GM12891 (cell line): Measurements from ENCODE around the gene TMEM8B.
"Not testable (repeated sequence)": the region's sequence is repeated elsewhere in the genome, so short reads cannot be mapped to it uniquely, and the experiment has no call there.

Source experiments
- DNase-seq: peaks from one replicate; pipeline ENCODE4 v3.0.0; 2011; ENCODE audit warnings: low spot score; ENCODE audit not compliant: insufficient read length
- FAIRE-seq: peaks from 2 replicates; lab custom pipeline; 2011; peaks lifted over from hg19 to GRCh38; lab: Jason Lieb, UNC
- PAX5 ChIP-seq: IDR thresholded peaks from 2 replicates; pipeline ENCODE4 v1.6.1; 2011; ENCODE audit warnings: low read length, moderate library complexity, mild to moderate bottlenecking; ENCODE audit not compliant: insufficient read depth, severe bottlenecking
- POLR2A ChIP-seq: IDR thresholded peaks from 2 replicates; pipeline ENCODE4 v1.6.1; 2011; ENCODE audit warnings: low read depth, low read length, control low read depth
- POLR2AphosphoS5 ChIP-seq: IDR thresholded peaks from 2 replicates; pipeline ENCODE4 v1.6.1; 2011; ENCODE audit warnings: low read depth, low read length, control low read depth
- POU2F2 ChIP-seq: IDR thresholded peaks from 2 replicates; pipeline ENCODE4 v1.6.1; 2011; ENCODE audit warnings: low read depth, mild to moderate bottlenecking, control low read depth, low read length, moderate library complexity
- SPI1 ChIP-seq: IDR thresholded peaks from 2 replicates; pipeline ENCODE4 v1.6.1; 2011; ENCODE audit warnings: low read depth, low read length, control low read depth
- TAF1 ChIP-seq: IDR thresholded peaks from 2 replicates; pipeline ENCODE4 v1.6.1; 2011; ENCODE audit warnings: low read depth, low read length, control low read depth

Gene TMEM8B

DNA sequence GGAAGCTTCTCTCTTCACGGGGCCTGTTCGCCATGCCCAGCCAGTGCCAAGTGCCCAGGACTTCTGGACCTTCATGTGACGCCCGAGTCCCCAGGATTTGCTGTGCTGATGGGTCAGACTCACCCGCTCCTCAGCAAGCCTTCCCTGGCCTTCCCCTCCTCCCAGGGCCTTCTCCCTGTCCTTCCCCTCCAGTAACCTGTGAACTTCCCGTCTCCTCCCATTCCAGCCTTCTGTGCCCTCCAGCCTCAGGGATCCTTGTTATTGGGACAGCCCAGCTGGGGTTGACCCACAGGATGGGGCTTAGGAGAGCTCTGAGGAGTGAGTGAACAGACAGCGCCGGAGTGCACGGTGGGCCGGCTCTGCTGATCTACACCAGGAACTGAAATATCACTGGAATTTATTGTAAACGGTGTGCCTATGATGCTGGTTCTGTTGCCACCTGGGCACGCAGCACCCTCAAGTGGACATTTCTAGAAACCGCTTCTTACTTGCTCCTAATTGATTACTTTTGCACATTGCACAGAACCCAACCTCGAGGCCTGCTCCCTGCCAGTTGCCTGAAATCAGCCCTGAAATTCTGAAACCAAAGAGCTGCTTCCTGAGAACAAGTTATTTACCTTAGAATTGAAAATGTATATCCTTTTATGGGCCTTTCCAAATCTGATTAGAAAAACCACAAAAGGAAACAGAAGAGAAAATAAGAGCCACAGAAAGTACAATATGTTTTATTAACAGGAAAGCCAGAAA is 81.8 kb downstream of the TMEM8B start:
- no peak for DNase-seq
- TF ChIP-seq POLR2A, result no peak
- TF ChIP-seq TAF1, result no peak
- TF ChIP-seq POU2F2, result no peak
- TF ChIP-seq SPI1, result no peak
- TF ChIP-seq PAX5, result no peak
- TF ChIP-seq POLR2AphosphoS5, result no peak
- no peak for FAIRE-seq

DNA sequence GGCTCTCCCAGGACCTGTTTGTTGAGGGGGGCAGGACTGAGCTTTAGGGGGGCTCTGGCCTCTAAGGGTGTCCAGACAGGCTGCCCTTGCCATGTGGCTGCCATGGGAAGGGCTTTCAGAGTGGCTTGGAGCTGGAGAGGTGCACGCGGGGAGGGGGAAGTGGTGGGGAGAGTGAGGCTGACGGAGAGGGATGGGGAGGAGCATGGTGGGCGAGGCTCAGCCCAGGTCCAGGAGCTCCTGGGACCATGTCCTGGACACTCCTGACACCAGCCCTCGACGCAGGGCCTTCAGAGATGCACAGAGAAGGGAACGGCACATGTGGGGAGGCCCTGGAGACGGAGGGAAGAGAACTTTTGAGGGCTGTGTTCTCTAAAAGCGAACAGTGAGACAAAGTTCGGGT is 82.7 kb downstream of the TMEM8B start:
- DNase-seq (no peak), FAIRE-seq (no peak)
- TF ChIP-seq PAX5 (no peak), POLR2AphosphoS5 (no peak)

DNA sequence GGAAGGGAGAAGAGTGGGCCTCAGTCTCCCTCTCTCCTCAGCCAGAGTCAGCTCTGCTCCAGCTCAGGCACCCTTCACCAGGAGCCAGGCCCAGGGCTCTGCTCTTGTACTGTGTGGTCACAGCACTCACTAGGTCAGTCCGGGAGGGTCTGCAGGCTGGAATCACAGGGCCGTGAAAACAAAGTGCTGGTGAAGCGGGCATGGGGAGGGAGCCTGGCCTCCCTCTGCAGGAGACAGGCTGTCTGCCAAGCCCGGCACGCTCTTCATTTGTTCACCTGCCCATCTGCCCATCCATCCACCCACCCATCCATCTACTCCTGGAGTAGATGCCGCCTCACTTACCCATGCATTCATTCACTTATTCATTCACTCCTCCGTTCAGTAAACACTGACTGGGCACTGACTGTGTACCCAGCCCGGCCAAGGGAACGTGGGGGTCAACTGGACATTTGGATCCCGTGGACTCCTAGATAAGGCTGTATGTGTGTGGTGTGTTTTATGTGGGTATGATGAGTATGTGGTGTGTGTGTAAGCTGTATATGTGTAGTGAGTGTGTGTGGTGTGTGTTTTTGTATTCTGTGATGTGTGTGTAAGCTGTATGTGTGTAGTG is 83.9 kb downstream of the TMEM8B start:
- TF ChIP-seq POLR2A, result no peak
- FAIRE-seq (no peak), DNase-seq (no peak)

DNA sequence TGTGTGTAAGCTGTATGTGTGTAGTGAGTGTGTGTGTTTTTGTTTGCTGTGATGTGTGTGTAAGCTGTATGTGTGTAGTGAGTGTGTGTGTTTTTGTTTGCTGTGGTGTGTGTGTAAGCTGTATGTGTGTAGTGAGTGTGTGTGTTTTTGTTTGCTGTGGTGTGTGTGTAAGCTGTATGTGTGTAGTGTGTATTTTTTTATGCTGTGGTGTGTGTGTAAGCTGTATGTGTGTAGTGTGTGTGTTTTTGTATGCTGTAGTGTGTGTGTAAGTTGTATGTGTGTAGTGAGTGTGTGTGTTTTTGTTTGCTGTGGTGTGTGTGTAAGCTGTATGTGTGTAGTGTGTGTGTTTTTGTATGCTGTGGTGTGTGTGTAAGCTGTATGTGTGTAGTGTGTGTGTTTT is 84.4 kb downstream of the TMEM8B start:
- DNase-seq, FAIRE-seq: not testable (repeated sequence)

DNA sequence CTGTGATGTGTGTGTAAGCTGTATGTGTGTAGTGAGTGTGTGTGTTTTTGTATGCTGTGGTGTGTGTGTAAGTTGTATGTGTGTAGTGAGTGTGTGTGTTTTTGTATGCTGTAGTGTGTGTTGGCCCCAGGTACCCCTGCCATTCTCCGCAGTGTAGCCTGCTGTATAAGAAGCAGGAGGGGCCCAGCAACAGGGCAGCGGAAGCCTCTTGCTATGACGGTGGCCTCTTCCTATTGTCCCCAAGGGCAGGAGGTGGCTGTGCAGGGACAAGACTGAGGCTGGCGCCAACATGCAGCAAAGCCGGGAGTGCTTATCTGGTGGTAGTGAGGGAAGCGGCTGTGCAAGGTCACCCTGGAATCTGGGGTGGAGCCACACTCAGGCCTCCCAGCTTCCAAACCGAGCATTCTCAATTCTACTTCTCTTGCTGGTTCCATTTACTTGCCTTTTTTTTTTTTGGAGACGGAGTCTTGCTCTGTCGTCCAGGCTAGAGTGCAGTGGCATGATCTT is 85.3 kb downstream of the TMEM8B start:
- FAIRE-seq (peak; percentile 100), DNase-seq (no peak)
- TF ChIP-seq SPI1 (no peak), POU2F2 (no peak), PAX5 (no peak), TAF1 (no peak), POLR2A (no peak), POLR2AphosphoS5 (no peak)
